ENCODE results near the gene TNFRSF6B.
A peak's percentile ranks its signal among the peaks of the same experiment; 100 is the strongest.

TNFRSF6B gene

GRCh38 chr20:63736893-63737694, 40.6 kb downstream of the TNFRSF6B start:
- in situ Hi-C loops (cut with HindIII; ENCODE audit: low pct_ligation_motif_present, low sequenced_read_pairs), result no loop called here
- DNase-seq, result no peak
- Histone ChIP-seq H3K27ac (no peak overlapping the region), H3K4me3 (ENCODE audit: low read depth, low read length) (no peak overlapping the region), H3K36me3 (replicated peaks) (peaks cover 32% of the 10 kb centered on the region), H3K27me3 (replicated peaks) (no peaks in the 10 kb centered on the region)
- TF ChIP-seq, protein P1, sequence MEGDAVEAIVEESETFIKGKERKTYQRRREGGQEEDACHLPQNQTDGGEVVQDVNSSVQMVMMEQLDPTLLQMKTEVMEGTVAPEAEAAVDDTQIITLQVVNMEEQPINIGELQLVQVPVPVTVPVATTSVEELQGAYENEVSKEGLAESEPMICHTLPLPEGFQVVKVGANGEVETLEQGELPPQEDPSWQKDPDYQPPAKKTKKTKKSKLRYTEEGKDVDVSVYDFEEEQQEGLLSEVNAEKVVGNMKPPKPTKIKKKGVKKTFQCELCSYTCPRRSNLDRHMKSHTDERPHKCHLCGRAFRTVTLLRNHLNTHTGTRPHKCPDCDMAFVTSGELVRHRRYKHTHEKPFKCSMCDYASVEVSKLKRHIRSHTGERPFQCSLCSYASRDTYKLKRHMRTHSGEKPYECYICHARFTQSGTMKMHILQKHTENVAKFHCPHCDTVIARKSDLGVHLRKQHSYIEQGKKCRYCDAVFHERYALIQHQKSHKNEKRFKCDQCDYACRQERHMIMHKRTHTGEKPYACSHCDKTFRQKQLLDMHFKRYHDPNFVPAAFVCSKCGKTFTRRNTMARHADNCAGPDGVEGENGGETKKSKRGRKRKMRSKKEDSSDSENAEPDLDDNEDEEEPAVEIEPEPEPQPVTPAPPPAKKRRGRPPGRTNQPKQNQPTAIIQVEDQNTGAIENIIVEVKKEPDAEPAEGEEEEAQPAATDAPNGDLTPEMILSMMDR (IDR thresholded peaks at IDR 0.05; ENCODE audit: low read depth, low read length, missing control alignments), result no peak

GRCh38 chr20:63737695-63737944, 41.2 kb downstream of the TNFRSF6B start:
- TF ChIP-seq, protein P1 (IDR thresholded peaks at IDR 0.05; ENCODE audit: low read depth, low read length, missing control alignments), result no peak
- H3K4me3 ChIP-seq (ENCODE audit: low read depth, low read length), result no peak overlapping the region
- no peak for DNase-seq
- peaks cover 36% of the 10 kb centered on the region for H3K36me3 ChIP-seq (replicated peaks)
- H3K27ac ChIP-seq, result no peak overlapping the region
- in situ Hi-C loops (cut with HindIII; ENCODE audit: low pct_ligation_motif_present, low sequenced_read_pairs), result no loop called here
- no peaks in the 10 kb centered on the region for H3K27me3 ChIP-seq (replicated peaks)

DNA sequence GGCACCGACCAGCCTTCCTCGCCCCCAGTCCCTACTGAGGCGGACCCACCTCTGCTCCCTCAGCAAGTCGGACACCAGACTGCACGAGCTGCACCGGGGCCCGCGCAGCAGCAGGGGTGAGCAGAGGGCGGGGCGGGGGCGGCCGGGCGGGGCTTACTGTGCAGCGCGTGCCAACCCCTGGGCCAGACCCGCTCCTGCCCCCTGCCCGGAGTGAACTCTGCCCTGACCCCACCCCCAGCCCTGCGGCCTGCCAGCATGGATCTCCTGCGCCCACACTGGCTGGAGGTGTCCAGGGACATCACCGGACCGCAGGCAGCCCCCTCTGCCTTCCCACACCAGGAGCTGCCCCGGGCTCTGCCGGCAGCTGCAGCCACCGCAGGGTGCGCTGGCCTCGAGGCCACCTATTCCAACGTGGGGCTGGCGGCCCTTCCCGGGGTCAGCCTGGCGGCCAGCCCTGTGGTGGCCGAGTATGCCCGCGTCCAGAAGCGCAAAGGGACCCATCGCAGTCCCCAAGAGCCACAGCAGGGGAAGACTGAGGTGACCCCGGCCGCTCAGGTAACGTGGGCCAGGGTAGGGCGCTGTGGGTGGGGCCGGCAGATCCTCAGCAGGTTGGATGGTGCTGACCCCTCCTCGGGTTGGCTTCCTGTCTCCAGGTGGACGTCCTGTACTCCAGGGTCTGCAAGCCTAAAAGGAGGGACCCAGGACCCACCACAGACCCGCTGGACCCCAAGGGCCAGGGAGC, 41.7 kb downstream of the TNFRSF6B start:
- no peak overlapping the region for H3K27ac ChIP-seq
- TF ChIP-seq, protein P1 (IDR thresholded peaks at IDR 0.05; ENCODE audit: low read depth, low read length, missing control alignments), result no peak
- no peak overlapping the region for H3K4me3 ChIP-seq (ENCODE audit: low read depth, low read length)
- no peak for DNase-seq
- peaks cover 37% of the 10 kb centered on the region for H3K36me3 ChIP-seq (replicated peaks)
- in situ Hi-C loops (cut with HindIII; ENCODE audit: low pct_ligation_motif_present, low sequenced_read_pairs), result no loop called here
- H3K27me3 ChIP-seq (replicated peaks), result no peaks in the 10 kb centered on the region

DNA sequence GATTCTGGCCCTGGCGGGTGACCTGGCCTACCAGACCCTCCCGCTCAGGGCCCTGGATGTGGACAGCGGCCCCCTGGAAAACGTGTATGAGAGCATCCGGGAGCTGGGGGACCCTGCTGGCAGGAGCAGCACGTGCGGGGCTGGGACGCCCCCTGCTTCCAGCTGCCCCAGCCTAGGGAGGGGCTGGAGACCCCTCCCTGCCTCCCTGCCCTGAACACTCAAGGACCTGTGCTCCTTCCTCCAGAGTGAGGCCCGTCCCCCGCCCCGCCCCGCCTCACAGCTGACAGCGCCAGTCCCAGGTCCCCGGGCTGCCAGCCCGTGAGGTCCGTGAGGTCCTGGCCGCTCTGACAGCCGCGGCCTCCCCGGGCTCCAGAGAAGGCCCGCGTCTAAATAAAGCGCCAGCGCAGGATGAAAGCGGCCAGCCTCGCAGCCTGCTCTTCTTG, 42.3 kb downstream of the TNFRSF6B start:
- in situ Hi-C loops (cut with HindIII; ENCODE audit: low pct_ligation_motif_present, low sequenced_read_pairs), result no loop called here
- H3K27me3 ChIP-seq (replicated peaks), result no peaks in the 10 kb centered on the region
- H3K27ac ChIP-seq, result no peak overlapping the region
- TF ChIP-seq, protein P1 (IDR thresholded peaks at IDR 0.05; ENCODE audit: low read depth, low read length, missing control alignments), result no peak
- H3K36me3 ChIP-seq (replicated peaks), result peaks cover 31% of the 10 kb centered on the region
- no peak overlapping the region for H3K4me3 ChIP-seq (ENCODE audit: low read depth, low read length)
- no peak for DNase-seq

GRCh38 chr20:63739130-63740069, 42.9 kb downstream of the TNFRSF6B start, which contains the start of gene SLC2A4RG:
Gene SLC2A4RG, plus strand, starts transcription at chr20:63739776. Its CDS starts 137 bp downstream, at chr20:63739913.
- peak within 1 kb of the TSS; percentile 36 for H3K27ac ChIP-seq
- no peaks in the 10 kb centered on the region for H3K27me3 ChIP-seq (replicated peaks)
- peaks cover 28% of the 10 kb centered on the region for H3K36me3 ChIP-seq (replicated peaks)
- in situ Hi-C loops (cut with HindIII; ENCODE audit: low pct_ligation_motif_present, low sequenced_read_pairs), result no loop called here
- DNase-seq, result no peak
- H3K4me3 ChIP-seq (ENCODE audit: low read depth, low read length), result peak within 1 kb of the TSS; percentile 55
- TF ChIP-seq, protein P1 (IDR thresholded peaks at IDR 0.05; ENCODE audit: low read depth, low read length, missing control alignments), result no peak
